HFF-Myc (cell line): ENCODE data around the gene CADM1.

Source experiments
- DNase-seq: peaks from one replicate; pipeline ENCODE4 v3.0.0-alpha.2; 2011; ENCODE audit warnings: low read depth; ENCODE audit errors: extremely low read depth
- H3K4me3 ChIP-seq: replicated peaks from 2 replicates; pipeline ENCODE4 v1.5.1; 2011; ENCODE audit warnings: low read depth, mild to moderate bottlenecking, control low read depth, low read length
- TF ChIP-seq, protein P1 (sequence below): IDR thresholded peaks from 2 replicates; pipeline ENCODE4 v1.5.1; 2012; ENCODE audit warnings: mild to moderate bottlenecking, low read depth, low read length, control low read depth; ENCODE audit errors: missing control alignments

Gene CADM1

DNA sequence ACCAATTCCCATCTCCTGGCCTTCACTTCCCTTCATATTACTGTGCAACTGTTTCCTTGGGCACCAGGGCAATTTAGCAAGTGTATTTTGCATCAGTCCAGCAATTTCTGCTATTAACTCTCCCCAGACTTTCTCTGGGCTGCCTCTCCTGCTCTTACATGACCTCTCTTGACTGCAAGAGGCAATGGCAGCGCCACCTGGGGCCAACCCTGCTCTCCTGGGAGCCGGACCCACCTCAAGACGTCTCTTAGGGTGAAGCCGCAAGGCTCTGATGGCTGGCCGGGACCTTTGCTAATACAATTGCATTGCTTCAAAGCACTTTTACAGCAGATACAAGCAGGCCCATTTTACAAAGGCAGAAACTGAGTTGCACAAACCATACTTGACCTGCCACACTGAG lies 360.2 kb downstream of the CADM1 start:
- TF ChIP-seq, protein P1, sequence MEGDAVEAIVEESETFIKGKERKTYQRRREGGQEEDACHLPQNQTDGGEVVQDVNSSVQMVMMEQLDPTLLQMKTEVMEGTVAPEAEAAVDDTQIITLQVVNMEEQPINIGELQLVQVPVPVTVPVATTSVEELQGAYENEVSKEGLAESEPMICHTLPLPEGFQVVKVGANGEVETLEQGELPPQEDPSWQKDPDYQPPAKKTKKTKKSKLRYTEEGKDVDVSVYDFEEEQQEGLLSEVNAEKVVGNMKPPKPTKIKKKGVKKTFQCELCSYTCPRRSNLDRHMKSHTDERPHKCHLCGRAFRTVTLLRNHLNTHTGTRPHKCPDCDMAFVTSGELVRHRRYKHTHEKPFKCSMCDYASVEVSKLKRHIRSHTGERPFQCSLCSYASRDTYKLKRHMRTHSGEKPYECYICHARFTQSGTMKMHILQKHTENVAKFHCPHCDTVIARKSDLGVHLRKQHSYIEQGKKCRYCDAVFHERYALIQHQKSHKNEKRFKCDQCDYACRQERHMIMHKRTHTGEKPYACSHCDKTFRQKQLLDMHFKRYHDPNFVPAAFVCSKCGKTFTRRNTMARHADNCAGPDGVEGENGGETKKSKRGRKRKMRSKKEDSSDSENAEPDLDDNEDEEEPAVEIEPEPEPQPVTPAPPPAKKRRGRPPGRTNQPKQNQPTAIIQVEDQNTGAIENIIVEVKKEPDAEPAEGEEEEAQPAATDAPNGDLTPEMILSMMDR = no peak
- DNase-seq = no peak
- H3K4me3 ChIP-seq = no peak overlapping the region

DNA sequence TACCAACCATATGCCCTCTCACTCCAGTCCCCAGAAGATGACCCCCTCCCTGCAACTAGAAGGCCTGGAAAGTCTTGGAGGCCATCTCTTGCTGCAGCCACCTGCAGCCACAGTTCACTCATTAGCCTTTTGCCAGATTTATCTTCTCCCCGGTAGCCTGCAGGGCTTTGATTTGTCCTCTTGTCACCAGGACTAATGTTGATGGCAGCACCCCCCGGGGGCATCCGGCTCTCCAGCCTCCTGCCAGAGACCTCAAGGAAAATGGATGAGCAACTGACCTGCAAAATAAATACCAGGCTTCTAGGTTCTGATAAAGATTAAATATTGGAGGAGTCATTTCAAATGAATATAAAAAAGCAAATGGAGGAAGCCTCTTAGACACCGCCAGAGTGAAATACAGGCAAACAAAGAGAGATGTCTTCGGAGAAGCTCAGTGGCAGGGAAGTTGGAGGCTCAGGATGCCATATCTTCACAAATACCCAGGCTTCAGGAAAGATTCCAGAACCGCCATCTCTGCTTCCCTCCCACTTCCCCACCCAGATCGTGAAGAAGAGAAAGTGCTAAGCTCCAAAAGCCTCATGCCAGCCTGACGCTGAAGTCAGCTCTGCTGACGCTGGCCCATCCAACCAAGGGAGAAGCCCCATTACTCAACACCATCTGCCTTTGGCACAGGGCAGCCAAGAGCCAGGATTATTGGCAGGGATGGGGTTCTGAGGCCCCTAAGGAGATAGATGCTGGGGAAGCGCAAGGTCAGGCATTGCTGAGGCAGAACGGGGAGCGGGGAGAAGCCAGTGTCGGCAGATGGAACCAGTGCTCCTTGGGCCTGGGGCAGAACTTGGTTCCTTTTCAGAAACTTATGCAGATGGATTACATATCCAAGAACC lies 362.7 kb downstream of the CADM1 start:
- H3K4me3 ChIP-seq = no peak overlapping the region
- no peak for DNase-seq
- TF ChIP-seq, protein P1 = no peak

DNA sequence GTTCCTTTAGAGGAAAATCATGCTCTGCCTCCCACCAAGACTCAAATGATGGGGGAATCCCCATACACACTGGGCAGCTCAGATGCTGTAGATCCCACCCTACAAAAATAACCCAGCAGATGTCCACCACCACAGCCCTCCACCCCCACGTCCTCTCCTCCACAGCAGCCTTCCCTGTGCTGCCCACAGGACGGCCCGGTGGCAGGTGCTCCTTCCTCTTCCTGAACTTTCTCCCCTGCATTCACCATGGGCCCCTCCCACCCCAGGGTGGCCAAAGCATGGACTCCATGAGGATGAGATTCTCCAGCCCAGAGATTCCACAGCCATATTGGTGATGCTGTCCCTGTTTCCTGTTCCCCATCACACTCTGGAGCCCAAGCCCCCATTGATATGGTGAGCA lies 368.3 kb downstream of the CADM1 start:
- no peak overlapping the region for H3K4me3 ChIP-seq
- DNase-seq = no peak
- TF ChIP-seq, protein P1 = no peak

DNA sequence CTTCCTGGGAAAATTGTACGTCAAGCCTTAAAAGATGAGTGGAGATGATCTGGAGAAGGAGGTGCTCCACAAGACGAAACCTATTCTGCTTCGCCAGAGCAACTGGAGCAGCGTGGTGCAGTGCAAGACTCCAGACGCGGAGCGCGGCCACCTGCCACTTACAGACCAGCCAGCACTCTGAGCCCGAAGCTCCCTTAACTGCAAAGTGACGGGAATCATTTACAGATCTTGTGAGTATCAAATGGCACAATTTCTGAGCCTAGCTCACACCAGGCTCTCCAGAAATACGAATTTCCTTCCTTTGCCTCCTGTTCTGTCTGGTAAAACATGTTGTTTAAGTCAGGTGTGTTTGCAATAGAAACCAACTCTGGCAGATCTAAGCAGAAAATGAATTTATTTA lies 369.3 kb downstream of the CADM1 start:
- H3K4me3 ChIP-seq = no peak overlapping the region
- TF ChIP-seq, protein P1 = no peak
- no peak for DNase-seq

DNA sequence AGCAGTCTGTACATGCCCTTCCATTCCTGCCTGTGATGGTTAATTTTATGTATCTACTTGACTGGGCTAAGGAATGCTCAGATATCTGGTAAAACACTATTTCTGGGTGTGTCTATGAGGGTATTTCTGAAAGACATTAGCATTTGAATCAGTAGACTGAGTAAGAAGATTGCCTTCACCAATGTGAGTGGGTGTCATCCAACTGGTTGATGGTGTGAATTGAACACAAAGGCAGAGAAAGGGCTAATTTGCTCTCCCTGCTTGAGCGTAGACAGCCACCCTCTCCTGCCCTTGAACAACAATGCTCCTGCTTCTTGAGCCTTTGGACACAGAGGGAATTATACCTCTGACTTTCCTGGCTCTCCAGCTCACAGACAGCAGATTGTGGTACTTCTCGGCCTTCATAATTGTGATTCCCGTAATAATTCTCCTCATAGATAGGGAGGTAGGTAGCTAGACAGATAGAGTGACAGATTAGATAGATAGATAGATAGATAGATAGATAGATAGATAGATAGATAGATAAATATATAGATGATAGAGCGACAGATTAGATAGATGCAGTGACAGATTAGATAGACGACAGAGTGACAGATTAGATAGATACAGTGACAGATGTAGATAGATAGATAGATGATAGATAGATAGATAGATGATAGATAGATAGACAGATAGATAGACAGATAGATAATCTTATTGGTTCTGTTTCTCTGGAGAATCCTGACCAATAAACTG lies 370.6 kb downstream of the CADM1 start:
- no peak overlapping the region for H3K4me3 ChIP-seq
- no peak for DNase-seq
- TF ChIP-seq, protein P1 = no peak

DNA sequence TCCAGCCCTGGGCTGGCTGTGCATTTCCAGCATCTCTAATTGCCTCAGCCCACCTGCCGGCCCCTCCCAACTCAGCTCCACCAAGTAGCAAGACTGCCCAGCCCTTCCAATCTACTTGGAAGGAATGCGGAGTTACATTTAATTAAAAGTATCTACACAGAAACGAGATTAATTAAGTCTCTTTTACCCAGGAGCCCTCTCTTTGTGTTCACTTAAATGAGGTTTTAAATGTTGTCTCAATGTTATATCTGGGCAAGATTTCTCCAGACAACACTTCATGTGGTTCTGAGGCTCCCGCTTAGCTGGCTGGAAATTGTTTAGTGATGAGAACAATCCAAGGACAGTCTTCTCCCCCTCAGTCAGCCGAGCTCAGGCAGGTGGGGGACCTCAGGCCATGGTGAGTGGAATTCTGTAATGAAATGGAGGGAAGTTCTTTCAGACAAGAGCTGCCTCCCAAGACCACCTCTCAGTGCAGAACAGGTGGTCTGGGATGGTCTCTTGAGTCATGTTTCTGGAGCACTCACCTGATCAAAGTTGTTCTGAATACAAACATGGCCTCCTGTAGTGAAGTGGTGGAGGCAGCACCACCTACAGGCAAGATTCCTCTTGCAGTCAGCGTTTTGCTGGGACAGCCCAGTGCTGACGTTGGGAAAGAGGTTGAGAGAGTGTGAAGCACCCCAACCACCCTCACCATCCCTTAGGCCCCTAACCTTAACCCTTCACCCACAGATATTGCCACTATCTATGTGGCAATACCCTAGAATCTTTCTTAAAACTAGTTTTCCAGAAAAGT lies 371.6 kb downstream of the CADM1 start:
- no peak overlapping the region for H3K4me3 ChIP-seq
- TF ChIP-seq, protein P1 = peak; percentile 22
- no peak for DNase-seq
